HCT116 (cell line): ENCODE results near the gene HINT1.

Source experiments
- CBX3 ChIP-seq: IDR thresholded peaks from 2 replicates; pipeline ENCODE4 v1.6.1; 2012; ENCODE audit warnings: low read depth
- EGR1 ChIP-seq: IDR thresholded peaks from 2 replicates; pipeline ENCODE4 v1.6.1; 2012; ENCODE audit warnings: low read depth
- EZH2 ChIP-seq: fragments of 200-600 bp; sonication (generic); IDR thresholded peaks from 2 replicates; pipeline ENCODE4 v1.6.1; 2017; ENCODE audit warnings: antibody characterized with exemption, mixed run types
- EZH2phosphoT487 ChIP-seq: fragments of 200-600 bp; IDR thresholded peaks from 2 replicates; pipeline ENCODE4 v1.6.1; 2018; ENCODE audit warnings: antibody characterized with exemption, borderline replicate concordance
- POLR2A ChIP-seq: IDR thresholded peaks from 2 replicates; pipeline ENCODE4 v1.7.0; 2011; ENCODE audit warnings: borderline replicate concordance; ENCODE audit not compliant: insufficient read depth, insufficient read length; ENCODE audit errors: extremely low read depth
- POLR2AphosphoS5 ChIP-seq: IDR thresholded peaks from 2 replicates; pipeline ENCODE4 v1.6.1; 2011; ENCODE audit warnings: mild to moderate bottlenecking, low read depth, low read length, moderate library complexity
- RAD21 ChIP-seq: IDR thresholded peaks from 2 replicates; pipeline ENCODE4 v1.6.1; 2012; ENCODE audit warnings: low read depth, mild to moderate bottlenecking
- SIN3A ChIP-seq: IDR thresholded peaks from 2 replicates; pipeline ENCODE4 v1.6.1; 2012; ENCODE audit warnings: low read depth
- SP1 ChIP-seq: IDR thresholded peaks from 2 replicates; pipeline ENCODE4 v1.6.1; 2012; ENCODE audit warnings: low read depth
- SRF ChIP-seq: IDR thresholded peaks from 2 replicates; pipeline ENCODE4 v1.6.1; 2012; ENCODE audit warnings: low read depth
- TF ChIP-seq, protein P1 (sequence below), 3 experiments: fragments of 200-600 bp in 1 of 3; sonication (generic) in 1 of 3; IDR thresholded peaks in 2 of 3; conservative IDR thresholded peaks in 1 of 3; 2 replicates each; pipeline ENCODE4 v1.5.1; 2012 to 2017; ENCODE audit warnings: low read depth in 2 of 3, low read length in 2 of 3, antibody characterized with exemption in 1 of 3, borderline replicate concordance in 1 of 3, control low read depth in 1 of 3, mild to moderate bottlenecking in 1 of 3, mixed read lengths in 1 of 3, mixed run types in 1 of 3, moderate library complexity in 1 of 3; ENCODE audit not compliant: insufficient read depth in 1 of 3
- TF ChIP-seq, protein P2 (sequence below): IDR thresholded peaks from 2 replicates; pipeline ENCODE4 v1.6.1; 2012; ENCODE audit warnings: low read depth
- TF ChIP-seq, protein P3 (sequence below): IDR thresholded peaks from 2 replicates; pipeline ENCODE4 v1.6.1; 2012

DNA sequence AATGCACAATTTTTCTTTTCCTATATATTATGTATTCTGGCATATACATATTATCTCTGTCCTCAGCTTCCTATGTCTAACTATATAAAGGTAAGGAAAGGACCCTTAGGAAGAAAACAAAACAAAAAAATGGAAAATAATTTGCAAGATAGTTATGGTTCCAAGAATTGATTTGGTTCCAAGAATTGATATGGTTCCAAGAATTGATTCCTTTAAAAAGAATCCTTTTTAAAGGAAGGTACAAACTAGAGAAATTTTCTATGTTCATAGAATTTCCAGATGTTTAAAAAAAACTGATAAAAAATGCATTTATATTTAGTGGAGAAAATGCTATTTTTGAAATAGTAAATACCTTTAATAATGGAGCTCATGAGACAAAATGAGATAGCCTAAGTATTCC is 17.8 kb upstream of the HINT1 start:
- TF ChIP-seq EZH2 (no peak), EZH2phosphoT487 (no peak), RAD21 (no peak), POLR2AphosphoS5 (no peak), POLR2A (no peak), EGR1 (no peak), SIN3A (no peak), SP1 (no peak), CBX3 (no peak), SRF (no peak)
- TF ChIP-seq, protein P1, sequence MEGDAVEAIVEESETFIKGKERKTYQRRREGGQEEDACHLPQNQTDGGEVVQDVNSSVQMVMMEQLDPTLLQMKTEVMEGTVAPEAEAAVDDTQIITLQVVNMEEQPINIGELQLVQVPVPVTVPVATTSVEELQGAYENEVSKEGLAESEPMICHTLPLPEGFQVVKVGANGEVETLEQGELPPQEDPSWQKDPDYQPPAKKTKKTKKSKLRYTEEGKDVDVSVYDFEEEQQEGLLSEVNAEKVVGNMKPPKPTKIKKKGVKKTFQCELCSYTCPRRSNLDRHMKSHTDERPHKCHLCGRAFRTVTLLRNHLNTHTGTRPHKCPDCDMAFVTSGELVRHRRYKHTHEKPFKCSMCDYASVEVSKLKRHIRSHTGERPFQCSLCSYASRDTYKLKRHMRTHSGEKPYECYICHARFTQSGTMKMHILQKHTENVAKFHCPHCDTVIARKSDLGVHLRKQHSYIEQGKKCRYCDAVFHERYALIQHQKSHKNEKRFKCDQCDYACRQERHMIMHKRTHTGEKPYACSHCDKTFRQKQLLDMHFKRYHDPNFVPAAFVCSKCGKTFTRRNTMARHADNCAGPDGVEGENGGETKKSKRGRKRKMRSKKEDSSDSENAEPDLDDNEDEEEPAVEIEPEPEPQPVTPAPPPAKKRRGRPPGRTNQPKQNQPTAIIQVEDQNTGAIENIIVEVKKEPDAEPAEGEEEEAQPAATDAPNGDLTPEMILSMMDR (IDR thresholded peaks at IDR 0.05 in 2 of 3, conservative IDR thresholded peaks at IDR 0.05 in 1 of 3; ENCODE audit: borderline replicate concordance in 1 of 3, insufficient read depth in 1 of 3, low read depth in 2 of 3, low read length in 2 of 3) = no peak
- TF ChIP-seq, protein P2, sequence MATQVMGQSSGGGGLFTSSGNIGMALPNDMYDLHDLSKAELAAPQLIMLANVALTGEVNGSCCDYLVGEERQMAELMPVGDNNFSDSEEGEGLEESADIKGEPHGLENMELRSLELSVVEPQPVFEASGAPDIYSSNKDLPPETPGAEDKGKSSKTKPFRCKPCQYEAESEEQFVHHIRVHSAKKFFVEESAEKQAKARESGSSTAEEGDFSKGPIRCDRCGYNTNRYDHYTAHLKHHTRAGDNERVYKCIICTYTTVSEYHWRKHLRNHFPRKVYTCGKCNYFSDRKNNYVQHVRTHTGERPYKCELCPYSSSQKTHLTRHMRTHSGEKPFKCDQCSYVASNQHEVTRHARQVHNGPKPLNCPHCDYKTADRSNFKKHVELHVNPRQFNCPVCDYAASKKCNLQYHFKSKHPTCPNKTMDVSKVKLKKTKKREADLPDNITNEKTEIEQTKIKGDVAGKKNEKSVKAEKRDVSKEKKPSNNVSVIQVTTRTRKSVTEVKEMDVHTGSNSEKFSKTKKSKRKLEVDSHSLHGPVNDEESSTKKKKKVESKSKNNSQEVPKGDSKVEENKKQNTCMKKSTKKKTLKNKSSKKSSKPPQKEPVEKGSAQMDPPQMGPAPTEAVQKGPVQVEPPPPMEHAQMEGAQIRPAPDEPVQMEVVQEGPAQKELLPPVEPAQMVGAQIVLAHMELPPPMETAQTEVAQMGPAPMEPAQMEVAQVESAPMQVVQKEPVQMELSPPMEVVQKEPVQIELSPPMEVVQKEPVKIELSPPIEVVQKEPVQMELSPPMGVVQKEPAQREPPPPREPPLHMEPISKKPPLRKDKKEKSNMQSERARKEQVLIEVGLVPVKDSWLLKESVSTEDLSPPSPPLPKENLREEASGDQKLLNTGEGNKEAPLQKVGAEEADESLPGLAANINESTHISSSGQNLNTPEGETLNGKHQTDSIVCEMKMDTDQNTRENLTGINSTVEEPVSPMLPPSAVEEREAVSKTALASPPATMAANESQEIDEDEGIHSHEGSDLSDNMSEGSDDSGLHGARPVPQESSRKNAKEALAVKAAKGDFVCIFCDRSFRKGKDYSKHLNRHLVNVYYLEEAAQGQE = no peak
- TF ChIP-seq, protein P3, sequence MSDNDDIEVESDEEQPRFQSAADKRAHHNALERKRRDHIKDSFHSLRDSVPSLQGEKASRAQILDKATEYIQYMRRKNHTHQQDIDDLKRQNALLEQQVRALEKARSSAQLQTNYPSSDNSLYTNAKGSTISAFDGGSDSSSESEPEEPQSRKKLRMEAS = no peak
